Measurements from ENCODE around the gene COL6A3.
"Not testable (repeated sequence)": the region's sequence is repeated elsewhere in the genome, so short reads cannot be mapped to it uniquely, and the experiment has no call there.

COL6A3 gene

GRCh38 chr2:237312021-237312755, 101.8 kb downstream of the COL6A3 start:
- DNase-seq = no peak

GRCh38 chr2:237310515-237311114, 103.3 kb downstream of the COL6A3 start:
- DNase-seq = no peak

DNA sequence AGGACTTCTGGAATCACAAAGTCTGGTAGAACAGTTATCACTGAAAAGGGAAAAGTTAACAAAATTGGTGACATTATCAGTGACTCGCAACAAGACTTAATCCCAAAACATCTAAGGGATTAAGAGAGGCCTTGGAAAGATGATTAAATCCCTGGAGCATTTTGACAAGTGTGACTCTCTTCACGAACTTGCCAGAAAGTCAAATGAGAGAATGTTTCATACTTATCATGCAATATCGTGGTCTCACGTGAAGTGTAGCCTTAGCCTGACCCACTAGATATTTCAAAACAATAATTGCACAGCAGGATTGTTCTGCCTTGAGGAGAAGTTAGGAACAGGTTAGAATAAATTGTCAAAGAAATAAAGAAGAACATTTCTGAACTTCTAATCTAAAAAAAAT, 104.5 kb downstream of the COL6A3 start:
- DNase-seq = no peak

GRCh38 chr2:237309011-237309410, 105.0 kb downstream of the COL6A3 start:
- no peak for DNase-seq

GRCh38 chr2:237307474-237307873, 106.5 kb downstream of the COL6A3 start:
- DNase-seq = no peak

DNA sequence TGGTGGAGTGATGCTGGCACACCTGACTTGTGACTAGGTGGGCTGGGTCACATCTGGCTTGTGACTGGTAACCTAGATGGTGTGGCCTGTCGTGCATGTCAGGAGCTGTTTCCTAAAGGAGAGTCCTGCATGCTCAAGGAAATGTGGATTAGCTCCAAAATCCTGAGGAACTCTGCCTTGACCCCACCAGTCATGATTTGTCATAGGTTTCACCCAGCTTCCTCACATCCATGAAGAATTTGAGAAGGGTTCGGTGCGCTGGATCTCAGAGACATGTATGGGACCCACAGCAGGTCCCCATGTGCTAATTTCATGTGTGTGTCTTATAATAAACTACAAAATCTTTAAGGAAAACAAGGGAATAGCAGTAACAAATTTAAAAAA, 107.2 kb downstream of the COL6A3 start:
- DNase-seq = no peak

DNA sequence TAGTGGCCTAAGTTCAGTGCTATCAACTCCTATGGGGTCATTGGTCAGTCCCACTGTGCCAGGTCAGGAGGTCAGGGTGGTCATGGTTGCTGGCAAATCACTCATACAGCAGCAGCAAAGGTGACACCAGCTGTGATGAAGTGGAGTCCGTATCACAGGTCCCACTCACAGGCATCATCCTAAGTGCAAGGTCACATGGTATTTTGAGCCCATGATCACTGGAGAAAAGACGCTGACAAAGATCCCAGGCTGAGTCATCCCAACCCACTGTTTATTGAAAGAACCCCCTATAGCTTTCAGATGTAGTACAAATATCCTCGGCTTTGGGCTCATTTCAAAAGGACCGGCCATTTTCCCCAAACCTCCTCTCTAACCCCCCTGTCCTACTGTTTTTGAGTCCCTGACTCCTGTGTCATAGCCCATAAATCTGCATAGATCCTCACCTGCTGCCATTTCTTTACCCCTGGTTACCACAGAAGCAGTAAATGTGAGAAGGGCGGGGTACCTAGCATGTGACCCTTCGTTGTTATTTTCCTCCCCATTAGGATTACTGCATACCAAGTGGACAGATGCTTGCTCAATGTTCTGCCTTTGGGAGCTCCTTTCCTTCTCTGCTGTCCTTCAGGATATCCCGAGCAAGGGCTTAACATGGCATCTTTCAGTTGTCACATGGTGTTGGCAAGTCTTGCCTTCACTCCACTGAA, 107.7 kb downstream of the COL6A3 start:
- no peak for DNase-seq

- DNase-seq = no peak
Observed at GRCh38 chr2:237305579-237305978, 108.4 kb downstream of the COL6A3 start.

GRCh38 chr2:237304763-237305514, 109.0 kb downstream of the COL6A3 start:
- no peak for DNase-seq

- not testable (repeated sequence) for DNase-seq
Observed at GRCh38 chr2:237303244-237303643, 110.7 kb downstream of the COL6A3 start.

- DNase-seq = no peak
Observed at GRCh38 chr2:237301595-237301994, 112.4 kb downstream of the COL6A3 start.

DNA sequence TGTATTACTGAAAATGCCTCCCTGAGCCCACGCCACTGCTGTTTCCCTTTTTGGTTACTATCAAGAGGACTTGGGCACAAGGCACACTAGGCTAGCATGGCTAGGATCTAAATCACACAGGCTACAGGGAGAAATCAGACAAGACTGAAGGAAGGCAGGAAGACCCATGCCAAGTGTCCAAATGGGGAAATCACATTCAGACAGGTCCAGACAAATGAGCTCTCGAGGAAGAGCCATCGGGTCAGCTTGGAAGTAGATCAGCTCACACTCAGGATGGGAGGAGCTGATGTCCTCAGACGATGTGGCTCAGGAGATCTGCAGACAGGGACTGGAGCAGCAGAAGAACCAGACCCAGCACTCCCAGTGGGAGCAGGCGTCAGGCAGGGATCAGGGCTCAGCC, 113.2 kb downstream of the COL6A3 start:
- no peak for DNase-seq

GRCh38 chr2:237299906-237300305, 114.1 kb downstream of the COL6A3 start:
- DNase-seq = no peak

- no peak for DNase-seq
Observed at GRCh38 chr2:237298151-237299118, 115.5 kb downstream of the COL6A3 start.

GRCh38 chr2:237297421-237298150, 116.4 kb downstream of the COL6A3 start:
- no peak for DNase-seq

DNA sequence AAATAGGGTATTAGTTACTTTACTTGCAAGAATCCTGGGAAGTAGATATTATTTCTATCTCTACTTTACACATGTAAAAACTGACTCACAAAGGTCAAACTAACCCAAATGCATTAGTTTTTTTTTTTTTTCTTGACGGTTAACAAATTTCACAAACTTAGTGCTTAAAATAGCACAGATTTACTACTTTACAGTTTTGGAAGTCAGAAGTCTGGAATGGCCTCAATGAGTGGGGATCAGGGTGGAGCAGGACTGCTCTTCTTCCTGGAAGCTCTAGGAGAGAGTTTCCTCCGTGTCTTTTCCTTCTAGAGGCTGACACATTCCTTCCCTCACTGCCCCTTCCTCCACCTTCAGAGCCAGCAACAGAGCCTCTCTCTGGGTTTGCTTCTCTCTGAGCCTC, 117.2 kb downstream of the COL6A3 start:
- no peak for DNase-seq

DNA sequence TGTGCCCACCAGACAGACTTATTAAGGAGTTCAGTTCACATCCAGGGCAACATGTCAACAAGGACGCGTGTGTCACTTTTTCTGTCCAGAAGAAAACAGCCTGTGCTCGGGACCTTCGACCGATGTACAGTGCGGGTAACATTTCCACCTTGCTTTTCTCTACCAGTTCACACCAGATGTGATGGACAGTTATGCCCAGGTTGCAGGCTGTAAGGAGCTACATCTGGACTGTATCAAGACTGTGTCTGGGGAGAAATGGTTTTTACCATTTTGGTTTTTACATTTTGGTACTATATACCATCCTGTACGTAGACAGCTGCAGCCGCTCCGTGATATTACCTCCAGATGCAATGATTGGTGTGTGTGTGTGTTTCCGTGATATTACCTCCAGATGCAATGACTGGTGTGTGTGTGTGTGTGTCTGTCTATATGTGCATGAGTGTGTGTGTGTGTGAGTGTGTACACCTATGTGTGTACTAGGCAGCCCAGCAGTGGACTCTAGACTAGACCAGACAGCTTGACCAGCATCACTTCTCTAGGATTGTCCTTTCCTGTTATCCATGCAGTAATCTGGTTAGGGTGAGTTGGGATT, 118.0 kb downstream of the COL6A3 start:
- no peak for DNase-seq

DNA sequence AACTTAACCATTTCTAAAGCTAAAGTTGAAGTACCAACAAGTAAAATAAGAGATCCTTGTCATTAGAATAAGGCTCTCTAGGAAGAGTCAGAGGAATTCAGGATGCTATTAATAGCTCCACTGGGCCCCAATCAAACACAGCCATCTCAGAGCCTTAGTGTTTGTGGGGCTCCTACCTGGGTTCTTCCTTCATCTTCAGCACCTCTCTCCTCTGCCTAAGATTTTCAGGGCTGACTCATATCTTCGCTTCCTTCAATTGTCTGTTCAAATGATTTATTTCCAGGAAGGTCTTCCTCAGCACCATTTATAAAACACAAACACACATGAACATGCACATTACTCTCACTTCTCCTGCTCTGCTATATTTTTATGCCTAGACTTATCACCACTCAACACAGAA, 119.5 kb downstream of the COL6A3 start:
- DNase-seq = no peak

DNA sequence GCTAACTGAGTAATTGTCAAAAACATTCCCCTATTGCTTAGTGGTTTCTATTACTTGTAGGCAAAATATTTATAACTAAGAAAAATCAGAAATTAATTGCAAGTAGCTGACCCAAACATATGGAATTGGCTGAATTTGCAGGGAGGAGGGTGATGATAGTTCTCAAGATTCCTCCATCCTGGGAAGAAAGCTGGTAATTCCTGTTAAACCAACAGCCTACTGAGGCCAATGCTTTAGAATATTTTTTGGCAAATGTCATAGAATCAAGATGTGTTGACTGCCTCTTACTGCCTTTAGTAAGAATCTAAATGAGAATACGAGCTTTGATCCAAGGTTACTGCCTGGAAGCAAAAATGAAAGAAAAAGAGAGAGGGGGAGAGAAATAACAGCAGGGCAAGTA, 120.0 kb downstream of the COL6A3 start:
- DNase-seq = no peak

DNA sequence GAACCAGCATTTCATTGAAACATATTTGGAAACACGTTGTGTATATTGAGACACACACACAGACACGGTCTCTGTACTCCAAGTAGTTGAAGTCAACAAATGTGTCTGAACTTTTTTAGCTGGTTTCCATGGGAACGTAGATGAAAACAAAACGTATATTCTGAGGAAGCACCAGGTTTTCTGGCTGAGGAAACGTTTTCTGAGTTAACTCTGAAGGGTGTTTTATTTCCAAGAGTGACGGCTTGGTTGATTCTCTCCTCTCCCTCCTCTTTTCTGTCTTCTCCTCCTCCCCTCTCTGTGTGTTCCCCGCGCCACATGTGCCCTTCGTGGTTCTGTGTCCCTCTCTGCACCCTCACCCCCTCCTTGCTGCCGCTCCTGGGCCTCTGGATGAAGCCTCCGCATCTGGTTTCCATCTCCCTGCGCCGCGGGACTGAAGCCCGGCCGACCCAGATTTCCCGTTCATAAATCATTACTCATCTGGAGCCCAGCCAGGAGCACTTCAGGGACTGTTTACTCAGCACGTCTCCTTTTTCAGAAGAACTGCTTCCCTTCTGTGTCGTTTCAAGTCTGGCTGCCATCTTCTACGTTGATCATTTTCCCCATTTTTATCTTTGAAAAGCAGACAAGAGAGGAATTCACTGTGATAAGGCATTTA, 122.7 kb downstream of the COL6A3 start:
- DNase-seq = peak; percentile 53

- DNase-seq = no peak
Observed at GRCh38 chr2:237290261-237290660, 123.7 kb downstream of the COL6A3 start.
